DMS53 treated with DMSO at 0.1 percent for 48 hours (cell line): Measurements from ENCODE around the gene NPIPA5.
"Not testable (repeated sequence)": the region's sequence is repeated elsewhere in the genome, so short reads cannot be mapped to it uniquely, and the experiment has no call there.

Experiments
- DNase-seq: peaks from one replicate; lab custom pipeline; 2025; ENCODE audit not compliant: unreplicated experiment; lab: John Stamatoyannopoulos, UW

The NPIPA5 gene

DNA sequence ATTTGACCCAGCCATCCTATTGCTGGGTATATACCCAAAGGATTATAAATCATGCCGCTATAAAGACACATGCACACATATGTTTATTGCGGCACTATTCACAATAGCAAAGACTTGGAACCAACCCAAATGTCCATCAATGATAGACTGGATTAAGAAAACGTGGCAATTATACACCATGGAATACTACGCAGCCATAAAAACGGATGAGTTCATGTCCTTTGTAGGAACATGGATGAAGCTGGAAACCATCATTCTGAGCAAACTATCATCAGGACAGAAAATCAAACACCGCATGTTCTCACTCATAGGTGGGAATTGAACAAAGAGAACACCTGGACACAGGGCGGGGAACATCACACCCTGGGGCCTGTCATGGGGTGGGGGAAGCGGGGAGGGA is 14.9 kb upstream of the NPIPA5 start:
- DNase-seq, result not testable (repeated sequence)

DNA sequence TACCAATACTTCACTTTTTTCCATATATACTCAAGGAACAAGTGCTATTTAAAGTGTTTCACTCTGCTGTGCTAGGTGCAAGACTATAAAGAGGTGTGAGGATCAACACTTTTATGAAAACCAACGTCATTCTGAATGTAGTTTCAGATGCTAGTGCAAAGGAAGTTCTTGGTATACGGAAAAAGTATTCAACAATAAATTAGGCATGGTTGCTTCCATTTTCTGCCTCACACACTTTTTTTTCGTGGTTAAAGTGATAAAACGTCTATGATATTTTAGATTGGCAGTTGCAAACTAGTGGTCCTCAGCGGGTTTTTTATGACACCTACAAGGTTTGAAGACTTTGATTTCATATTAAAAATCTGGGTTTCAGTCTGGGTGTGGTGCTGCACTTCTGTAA is 11.8 kb upstream of the NPIPA5 start:
- DNase-seq, result not testable (repeated sequence)

DNA sequence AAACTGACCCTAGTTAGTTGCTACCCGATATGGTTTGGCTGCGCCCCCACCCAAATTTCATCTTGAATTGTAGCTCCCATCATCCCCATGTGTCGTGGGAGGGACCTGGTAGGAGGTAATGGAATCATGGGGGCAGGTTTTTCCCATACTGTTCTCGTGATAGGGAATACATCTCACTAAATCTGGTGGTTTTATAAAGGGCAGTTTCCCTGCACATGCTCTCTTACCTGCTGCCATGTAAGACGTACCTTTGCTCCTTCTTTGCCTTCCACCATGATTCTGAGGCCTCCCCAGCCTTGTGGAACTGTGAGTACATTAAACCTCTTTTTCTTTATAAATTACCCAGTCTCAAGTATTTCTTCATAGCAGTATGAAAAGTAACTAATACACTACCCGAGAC is 10.0 kb upstream of the NPIPA5 start:
- not testable (repeated sequence) for DNase-seq

DNA sequence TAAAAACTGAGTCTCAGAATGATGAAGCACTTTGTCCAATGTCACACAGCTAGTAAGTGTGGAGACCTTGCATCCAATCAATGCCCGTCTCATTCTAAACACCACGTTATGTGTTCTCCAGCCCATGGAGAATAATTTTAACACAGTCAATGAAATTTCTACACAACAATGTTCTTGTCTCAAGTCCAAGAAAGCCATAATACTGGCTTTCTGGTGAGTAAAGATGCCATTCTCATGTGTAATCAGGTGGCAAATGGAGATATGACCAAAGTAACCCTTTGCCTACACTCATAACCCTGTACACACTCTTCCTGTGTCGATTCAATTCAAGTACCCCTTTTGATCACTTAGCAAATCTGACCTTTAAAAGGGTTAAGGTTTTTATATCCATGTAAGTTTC is 4.7 kb upstream of the NPIPA5 start:
- not testable (repeated sequence) for DNase-seq

DNA sequence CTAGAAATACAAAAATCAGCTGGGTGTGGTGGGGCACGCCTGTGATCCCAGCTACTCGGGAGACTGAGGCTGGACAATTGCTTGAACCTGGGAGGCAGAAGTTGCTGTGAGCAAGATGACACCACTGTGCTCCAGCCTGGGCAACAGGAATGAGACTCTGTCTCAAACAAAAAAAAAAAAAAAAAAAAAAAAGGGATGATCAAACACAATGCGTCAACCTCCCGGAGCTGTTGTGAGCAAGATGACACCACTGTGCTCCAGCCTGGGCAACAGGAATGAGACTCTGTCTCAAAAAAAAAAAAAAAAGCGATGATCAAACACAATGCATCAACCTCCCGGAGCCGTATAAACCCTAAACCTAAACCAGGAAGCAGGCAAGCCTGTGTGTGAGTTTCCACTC is 20.6 kb downstream of the NPIPA5 start:
- DNase-seq, result not testable (repeated sequence)

DNA sequence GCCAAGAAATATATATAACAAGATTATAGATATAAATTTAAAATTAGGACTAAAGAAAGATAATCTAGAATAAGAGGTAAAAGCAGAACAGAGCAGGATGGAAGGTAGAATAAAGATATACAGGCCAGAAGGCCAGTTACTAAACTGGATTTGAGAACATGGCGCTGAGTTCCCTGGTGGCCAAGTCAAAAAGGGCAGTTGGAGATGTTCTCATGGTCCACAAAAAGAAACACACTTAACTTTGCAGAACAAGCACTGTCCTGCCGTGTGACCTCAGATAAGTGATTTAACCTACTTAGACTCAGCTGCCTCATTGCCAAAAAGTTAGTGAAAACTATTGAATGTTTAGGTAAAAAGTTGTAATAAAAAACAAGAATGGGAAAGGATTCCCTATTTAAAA is 23.2 kb downstream of the NPIPA5 start:
- not testable (repeated sequence) for DNase-seq

DNA sequence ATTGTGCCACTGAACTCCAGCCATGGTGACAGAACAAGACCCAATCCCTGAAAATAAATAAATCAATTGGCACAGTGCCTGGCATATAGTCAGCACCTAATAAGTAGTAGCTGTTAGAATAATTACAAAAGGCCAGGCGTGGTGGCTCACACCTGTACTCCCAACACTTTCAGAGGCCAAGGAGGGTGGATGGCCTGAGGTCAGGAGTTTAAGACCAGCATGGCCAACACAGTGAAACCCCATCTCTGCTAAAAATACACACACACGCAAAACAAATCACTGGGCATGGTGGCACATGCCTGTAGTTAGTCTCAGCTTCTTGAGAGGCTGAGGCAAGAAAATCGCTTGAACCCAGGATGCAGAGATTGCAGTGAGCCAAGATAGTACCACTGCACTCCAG is 25.2 kb downstream of the NPIPA5 start:
- not testable (repeated sequence) for DNase-seq

DNA sequence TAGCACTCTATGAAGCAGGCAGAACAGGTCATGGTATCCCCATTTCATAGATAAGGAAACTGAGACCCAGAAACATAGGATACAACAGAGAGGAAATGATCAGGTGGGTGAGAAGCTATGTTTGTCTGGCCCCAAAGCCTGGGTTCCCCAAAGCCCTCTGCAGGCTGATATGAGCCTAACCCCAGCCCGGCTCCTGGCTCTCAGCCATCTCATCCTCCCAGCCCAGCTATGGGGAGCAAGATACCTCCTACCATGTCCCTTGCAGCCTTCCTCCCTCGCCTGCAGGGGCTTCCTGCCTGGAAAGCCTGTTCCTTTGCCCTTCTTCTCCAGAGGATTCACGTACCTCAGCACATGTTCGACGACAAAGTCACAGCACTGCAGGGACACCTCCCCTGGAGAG is 26.3 kb downstream of the NPIPA5 start:
- DNase-seq, result not testable (repeated sequence)

DNA sequence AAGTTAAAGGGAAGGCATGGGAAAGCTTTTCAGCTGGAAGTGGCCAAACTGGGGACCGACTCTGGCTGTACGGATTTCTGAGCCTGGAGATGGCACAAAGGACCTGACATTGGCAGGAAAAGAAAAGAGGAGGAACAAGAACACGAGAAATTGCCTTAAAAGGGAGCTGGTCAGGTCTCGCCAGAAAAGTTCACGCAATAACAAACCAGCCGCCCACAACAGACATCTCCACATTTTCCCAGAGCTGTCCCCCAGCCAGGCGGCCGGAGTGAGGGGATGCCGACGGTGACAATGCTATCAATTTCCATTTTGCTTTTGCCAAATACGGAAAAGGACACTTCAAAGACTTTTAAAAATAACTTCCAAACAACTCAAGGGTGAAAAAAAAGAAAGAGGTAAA is 26.8 kb downstream of the NPIPA5 start:
- DNase-seq, result not testable (repeated sequence)

DNA sequence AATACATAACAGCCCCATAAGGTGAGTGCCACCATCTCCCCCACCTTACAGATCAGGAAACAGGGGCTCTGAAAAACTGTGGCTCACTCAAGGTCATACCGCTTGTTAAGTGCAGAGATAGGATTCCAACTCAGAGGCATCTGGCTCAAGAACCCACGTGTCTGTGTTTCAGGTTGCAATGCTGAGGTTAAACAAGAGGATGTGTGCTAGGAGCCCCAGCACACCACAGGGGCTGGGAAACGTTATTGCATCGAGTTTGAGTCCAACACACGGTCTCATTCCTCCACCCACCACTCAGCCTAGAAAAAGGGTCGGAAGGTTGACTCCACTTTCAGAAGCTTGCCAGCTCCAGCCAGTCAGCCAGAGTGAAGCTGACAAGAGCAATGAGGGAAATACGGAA is 29.4 kb downstream of the NPIPA5 start:
- not testable (repeated sequence) for DNase-seq

DNA sequence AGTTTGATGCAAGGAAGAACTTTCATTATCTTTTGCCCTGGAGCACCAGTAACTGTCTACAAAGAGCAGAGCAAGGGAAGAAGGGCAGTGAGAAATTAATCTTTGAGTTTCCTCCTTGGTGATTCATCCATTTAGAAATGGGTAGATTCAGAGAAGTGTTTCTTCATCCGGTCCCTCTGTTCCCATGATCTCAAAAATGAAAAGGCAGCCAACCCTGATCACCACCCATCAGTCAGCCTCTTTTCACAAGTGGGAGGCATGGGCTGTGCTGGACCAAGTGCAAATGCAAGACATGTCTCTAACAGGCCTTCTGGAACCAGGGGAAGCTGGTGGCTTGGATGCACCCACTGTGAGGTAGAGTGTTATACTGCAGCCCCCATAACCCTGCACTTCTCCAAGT is 35.8 kb downstream of the NPIPA5 start:
- DNase-seq, result not testable (repeated sequence)

DNA sequence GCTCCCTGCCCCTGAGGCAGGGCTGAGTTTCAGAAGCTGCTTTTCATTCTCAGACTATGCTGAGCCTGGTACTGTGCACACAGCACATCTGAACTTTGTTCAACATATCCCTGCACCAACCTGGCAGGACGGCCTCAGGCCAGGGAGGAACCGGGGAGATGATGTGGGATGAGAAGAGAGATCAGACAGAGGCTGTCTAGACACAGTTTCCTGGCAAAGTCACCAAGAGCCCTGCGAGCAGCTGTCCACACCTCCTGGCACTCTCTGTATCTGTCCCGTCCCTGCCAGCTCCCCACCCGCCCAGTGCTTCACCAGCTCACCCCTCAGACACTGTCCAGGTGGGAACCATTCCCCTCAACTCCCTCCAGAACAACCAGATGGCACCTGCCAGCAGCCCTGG is 39.1 kb downstream of the NPIPA5 start:
- not testable (repeated sequence) for DNase-seq

DNA sequence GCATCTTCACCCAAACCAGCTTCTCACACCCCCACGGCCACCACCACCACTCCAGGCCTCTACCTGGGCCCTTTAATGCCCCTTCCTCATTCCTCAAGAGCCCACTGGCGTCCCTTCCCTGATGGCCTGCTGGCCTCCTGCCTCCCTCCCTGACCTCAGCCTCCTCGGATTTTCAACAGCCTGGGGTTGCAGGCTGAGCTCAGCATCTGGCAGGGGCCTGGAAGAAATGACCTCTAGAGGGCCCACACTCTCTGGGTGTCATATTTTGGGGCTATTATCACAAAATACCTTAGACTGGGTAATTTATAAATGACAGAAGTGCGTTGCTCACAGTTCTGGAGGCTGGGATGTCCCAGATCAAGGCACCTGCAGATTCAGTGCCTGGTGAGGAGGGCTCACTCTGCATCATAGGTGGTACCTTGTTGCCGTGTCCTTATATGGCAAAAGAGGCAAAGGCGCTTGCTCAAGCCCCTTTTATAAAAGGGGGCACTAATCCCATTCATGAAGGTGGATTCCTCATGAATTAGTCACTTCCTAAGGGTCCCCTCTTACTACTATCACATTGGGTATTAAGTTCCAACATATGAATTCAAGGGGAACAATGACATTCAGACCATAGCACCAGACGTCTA is 40.0 kb downstream of the NPIPA5 start:
- not testable (repeated sequence) for DNase-seq

DNA sequence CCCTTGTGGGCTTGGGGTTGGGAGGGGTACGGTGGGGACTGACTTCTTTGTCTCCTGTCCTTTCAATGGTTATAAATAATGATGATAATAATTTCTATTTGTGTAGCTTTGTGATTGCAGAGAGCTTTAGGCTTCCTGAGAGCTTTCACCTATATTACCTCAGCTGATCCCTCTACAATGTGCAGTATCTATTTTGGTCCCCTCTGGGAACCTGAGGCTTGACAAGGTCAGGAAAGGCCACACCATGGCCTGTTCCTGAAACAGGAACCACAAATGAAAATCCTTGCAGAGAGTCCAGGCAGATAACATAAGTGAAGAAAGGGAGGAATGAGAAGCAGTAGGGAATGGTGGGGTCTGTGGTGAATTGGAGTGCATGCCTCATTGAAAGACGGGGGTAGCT is 42.5 kb downstream of the NPIPA5 start:
- DNase-seq, result not testable (repeated sequence)

DNA sequence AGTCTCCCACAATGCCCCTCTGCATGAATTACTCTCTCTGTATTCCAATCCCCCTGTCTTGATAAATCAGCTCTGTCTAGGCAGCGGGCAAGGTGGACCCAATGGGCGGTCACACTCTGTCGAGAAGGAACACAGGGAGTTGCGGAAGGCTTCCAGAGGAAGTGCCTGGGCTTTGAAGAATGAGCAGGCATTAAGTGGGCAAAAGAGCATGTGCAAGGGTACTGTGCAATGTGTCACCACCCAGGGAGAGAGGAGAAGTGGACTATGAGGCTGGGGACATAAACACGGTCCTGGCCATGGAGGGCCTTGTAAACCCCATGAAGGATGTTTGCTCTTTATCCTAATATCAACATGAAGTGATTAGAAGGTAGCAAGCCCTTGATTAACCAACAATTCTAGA is 44.1 kb downstream of the NPIPA5 start:
- DNase-seq, result not testable (repeated sequence)

DNA sequence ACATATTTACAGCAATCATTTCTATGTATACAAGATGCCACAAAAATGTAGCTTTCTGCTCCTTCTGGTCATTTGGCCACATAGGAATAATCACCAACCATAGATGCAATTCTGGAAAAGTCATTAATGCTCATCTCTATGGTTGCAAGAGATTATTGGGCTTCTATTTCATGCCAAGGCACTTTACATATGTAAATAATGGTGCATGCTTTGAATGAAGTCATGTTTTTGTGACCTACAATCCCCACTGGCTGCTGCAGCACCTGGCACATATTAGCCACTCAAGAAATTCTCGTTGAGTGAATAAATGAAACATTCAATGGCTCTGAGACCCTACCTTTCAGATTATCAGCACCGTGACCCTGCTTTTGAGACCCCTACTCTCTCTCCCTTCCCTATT is 47.1 kb downstream of the NPIPA5 start:
- not testable (repeated sequence) for DNase-seq

DNA sequence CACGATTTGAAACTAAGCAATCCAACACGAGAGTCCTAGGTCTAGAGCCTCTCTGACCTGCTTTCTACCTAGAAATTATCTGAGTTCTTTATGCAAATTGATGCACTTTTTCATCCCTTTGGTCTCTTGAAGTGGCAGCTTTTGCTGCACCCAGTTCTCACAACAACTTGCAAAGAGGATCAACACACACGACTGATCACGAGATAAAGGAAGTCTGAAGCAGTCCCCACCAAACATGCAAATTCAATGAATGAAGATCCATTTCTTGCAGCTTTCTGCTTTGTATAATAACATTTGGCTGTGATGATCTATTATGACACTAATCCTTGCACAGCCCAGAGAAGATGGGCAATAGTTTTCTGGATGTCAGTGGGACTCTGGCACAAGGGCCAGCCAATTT is 53.1 kb downstream of the NPIPA5 start:
- DNase-seq, result not testable (repeated sequence)

DNA sequence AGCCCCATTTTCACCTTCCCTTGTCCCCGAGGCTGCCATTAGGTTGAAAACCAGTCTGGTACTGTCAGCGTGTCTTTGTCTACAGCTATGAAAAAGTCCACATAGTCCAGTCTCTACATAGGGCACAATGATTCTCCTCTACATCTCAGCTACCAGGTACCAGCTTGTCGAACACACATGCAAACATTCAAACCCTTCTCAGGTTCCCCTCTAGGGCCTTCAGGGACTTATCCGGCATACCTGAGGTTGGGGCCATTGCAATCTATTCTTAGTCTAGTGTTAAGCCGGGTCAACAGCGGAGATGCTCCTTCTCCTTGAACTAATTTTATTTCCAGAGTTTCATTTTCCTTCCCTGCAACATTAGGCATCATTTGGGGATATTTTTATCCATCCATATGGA is 54.7 kb downstream of the NPIPA5 start:
- DNase-seq, result not testable (repeated sequence)

DNA sequence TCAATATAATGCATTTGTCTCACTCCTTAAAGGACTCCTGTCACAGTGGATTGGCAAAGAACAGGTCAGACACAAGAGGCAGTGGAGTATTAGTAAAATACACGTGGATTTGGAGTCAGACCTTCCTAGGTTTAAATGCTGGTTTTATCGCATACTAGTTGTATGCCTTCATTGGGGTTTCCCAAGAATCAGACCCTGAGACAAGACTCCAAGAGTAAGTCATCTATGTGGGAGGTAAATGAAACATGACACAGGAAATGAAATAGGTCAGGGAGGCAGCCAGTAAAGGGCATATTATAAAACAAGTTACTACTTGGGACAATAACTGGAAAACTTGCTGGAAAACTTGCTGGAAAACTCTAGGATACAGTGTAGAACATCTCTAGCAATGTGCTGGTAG is 56.9 kb downstream of the NPIPA5 start:
- DNase-seq, result not testable (repeated sequence)

DNA sequence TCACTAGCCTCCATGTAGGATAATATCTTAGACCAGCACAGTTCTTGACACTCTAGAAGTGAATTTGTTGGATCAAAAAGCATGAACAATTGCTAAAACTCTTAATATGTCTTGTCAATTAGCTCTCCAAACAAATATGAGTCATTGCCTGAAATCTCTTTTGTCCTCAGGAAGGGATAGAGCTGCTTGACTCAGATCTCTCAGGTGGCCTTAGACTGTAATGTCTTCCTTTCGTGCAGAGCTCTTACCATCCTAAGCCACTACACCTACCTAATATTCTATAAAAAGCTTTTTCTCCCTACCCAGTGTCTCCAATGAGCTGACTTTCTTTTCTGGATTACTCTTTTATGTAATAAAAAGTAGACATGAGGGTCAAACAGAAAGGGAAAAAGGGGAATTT is 63.5 kb downstream of the NPIPA5 start:
- not testable (repeated sequence) for DNase-seq
